DOHH2 (cell line): ENCODE measurements around the gene SETMAR.

ENCODE experiments used
- EZH2phosphoT487 ChIP-seq: fragments of 200-600 bp; sonication (generic); IDR thresholded peaks from 2 replicates; pipeline ENCODE4 v1.6.1; 2017; ENCODE audit warnings: borderline replicate concordance, mild to moderate bottlenecking, antibody characterized with exemption, low read length, moderate library complexity, mixed read lengths
- TF ChIP-seq, protein P1 (sequence below): fragments of 200-600 bp; sonication (generic); IDR thresholded peaks from one replicate; pipeline ENCODE4 v1.5.1; 2014; ENCODE audit warnings: antibody characterized with exemption, mild to moderate bottlenecking, low read depth, low read length; ENCODE audit not compliant: poor library complexity, severe bottlenecking

DNA sequence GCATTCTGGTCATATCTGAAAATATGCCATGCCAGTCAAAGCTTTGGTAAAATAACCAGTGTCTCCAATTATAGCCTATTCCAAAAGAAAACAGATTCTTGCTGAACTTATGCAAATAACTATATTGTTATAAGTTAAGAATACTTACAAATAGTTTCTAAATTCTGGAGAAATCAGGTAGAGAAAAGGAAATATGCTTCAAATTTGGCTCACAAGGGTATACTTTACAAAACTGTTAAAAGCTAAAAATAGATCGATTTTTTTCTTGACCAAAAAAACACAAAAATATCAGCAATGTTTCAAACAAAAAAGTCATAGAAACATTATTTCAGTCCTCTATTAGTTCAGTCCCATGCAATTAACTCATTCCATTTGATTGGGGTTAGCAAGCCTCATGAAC is 23.7 kb downstream of the SETMAR start:
- TF ChIP-seq, protein P1, sequence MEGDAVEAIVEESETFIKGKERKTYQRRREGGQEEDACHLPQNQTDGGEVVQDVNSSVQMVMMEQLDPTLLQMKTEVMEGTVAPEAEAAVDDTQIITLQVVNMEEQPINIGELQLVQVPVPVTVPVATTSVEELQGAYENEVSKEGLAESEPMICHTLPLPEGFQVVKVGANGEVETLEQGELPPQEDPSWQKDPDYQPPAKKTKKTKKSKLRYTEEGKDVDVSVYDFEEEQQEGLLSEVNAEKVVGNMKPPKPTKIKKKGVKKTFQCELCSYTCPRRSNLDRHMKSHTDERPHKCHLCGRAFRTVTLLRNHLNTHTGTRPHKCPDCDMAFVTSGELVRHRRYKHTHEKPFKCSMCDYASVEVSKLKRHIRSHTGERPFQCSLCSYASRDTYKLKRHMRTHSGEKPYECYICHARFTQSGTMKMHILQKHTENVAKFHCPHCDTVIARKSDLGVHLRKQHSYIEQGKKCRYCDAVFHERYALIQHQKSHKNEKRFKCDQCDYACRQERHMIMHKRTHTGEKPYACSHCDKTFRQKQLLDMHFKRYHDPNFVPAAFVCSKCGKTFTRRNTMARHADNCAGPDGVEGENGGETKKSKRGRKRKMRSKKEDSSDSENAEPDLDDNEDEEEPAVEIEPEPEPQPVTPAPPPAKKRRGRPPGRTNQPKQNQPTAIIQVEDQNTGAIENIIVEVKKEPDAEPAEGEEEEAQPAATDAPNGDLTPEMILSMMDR, result no peak
- no peak for TF ChIP-seq EZH2phosphoT487
